H9 (cell line): Measurements from ENCODE around the gene BAZ2A. TPM values are rescaled to one million over a fixed set of nuclear protein-coding genes. Genes with fewer than 3 reads are reported as not detected.

Source experiments
- DNase-seq: peaks from one replicate; pipeline ENCODE4 v3.0.0-alpha.2; 2017
- H2AFZ ChIP-seq: one replicate; pipeline ENCODE4 v1.6.1; 2013; ENCODE audit warnings: mild to moderate bottlenecking, low read length, control low read depth, moderate library complexity
- H2AK5ac ChIP-seq: 2 replicates; pipeline ENCODE4 v1.6.1; 2013; ENCODE audit warnings: low read length, control low read depth, mixed read lengths; ENCODE audit not compliant: insufficient read length
- H2BK120ac ChIP-seq: one replicate; pipeline ENCODE4 v1.6.1; 2013; ENCODE audit warnings: low read depth, mild to moderate bottlenecking, low read length, control low read depth, inconsistent platforms; ENCODE audit not compliant: poor library complexity, severe bottlenecking
- H2BK12ac ChIP-seq: 2 replicates; pipeline ENCODE4 v1.6.1; 2013; ENCODE audit warnings: low read length, control low read depth, mixed read lengths, low read depth; ENCODE audit not compliant: insufficient read length
- H2BK15ac ChIP-seq: 2 replicates; pipeline ENCODE4 v1.6.1; 2013; ENCODE audit warnings: low read depth, low read length, control low read depth
- H2BK20ac ChIP-seq: one replicate; pipeline ENCODE4 v1.6.1; 2013; ENCODE audit warnings: low read depth, mild to moderate bottlenecking, low read length, control low read depth, inconsistent platforms; ENCODE audit not compliant: poor library complexity, severe bottlenecking
- H2BK5ac ChIP-seq: 2 replicates; pipeline ENCODE4 v1.6.1; 2013; ENCODE audit warnings: low read length, control low read depth, mixed read lengths; ENCODE audit not compliant: insufficient read length
- H3K14ac ChIP-seq: 2 replicates; pipeline ENCODE4 v1.6.1; 2013; ENCODE audit warnings: low read length, control low read depth; ENCODE audit not compliant: insufficient read depth
- H3K18ac ChIP-seq: 2 replicates; pipeline ENCODE4 v1.6.1; 2013; ENCODE audit warnings: low read depth, mild to moderate bottlenecking, mixed read lengths, low read length, control low read depth; ENCODE audit not compliant: insufficient read length
- H3K23ac ChIP-seq: 2 replicates; pipeline ENCODE4 v1.6.1; 2013; ENCODE audit warnings: low read length, control low read depth, mixed read lengths, low read depth; ENCODE audit not compliant: insufficient read length
- H3K23me2 ChIP-seq: 2 replicates; pipeline ENCODE4 v1.6.1; 2013; ENCODE audit warnings: low read depth, mild to moderate bottlenecking, mixed read lengths, low read length, control low read depth; ENCODE audit not compliant: insufficient read length, poor library complexity, severe bottlenecking
- H3K27ac ChIP-seq: 2 replicates; pipeline ENCODE4 v1.5.1; 2013; ENCODE audit warnings: low read length, control low read depth, mixed read lengths, low read depth; ENCODE audit not compliant: insufficient read length
- H3K27me3 ChIP-seq: 2 replicates; pipeline ENCODE4 v1.6.1; 2013; ENCODE audit warnings: low read length, control low read depth, inconsistent platforms; ENCODE audit not compliant: insufficient read depth
- H3K4ac ChIP-seq: 2 replicates; pipeline ENCODE4 v1.6.1; 2013; ENCODE audit warnings: low read depth, mild to moderate bottlenecking, control low read depth, inconsistent platforms, low read length, moderate library complexity
- H3K4me1 ChIP-seq: 2 replicates; pipeline ENCODE4 v1.6.1; 2013; ENCODE audit warnings: low read length, control low read depth, inconsistent platforms; ENCODE audit not compliant: insufficient read depth
- H3K4me2 ChIP-seq: 2 replicates; pipeline ENCODE4 v1.6.1; 2013; ENCODE audit warnings: low read length, control low read depth, mixed read lengths; ENCODE audit not compliant: insufficient read length, insufficient read depth
- H3K56ac ChIP-seq: 2 replicates; pipeline ENCODE4 v1.6.1; 2013; ENCODE audit warnings: low read depth, mild to moderate bottlenecking, mixed read lengths, low read length, control low read depth; ENCODE audit not compliant: insufficient read length
- H3K79me1 ChIP-seq: 2 replicates; pipeline ENCODE4 v1.6.1; 2013; ENCODE audit warnings: low read depth, mild to moderate bottlenecking, moderate library complexity, low read length, control low read depth, inconsistent platforms; ENCODE audit not compliant: insufficient read depth, poor library complexity, severe bottlenecking
- H3K79me2 ChIP-seq: 2 replicates; pipeline ENCODE4 v1.6.1; 2013; ENCODE audit warnings: low read length, control low read depth, inconsistent platforms; ENCODE audit not compliant: insufficient read depth
- H3K9ac ChIP-seq: 2 replicates; pipeline ENCODE4 v1.6.1; 2013; ENCODE audit warnings: low read length, control low read depth, mixed read lengths; ENCODE audit not compliant: insufficient read length; ENCODE audit errors: extremely low read depth
- H3K9me3 ChIP-seq: one replicate; pipeline ENCODE4 v1.6.1; 2013; ENCODE audit warnings: low read depth, low read length, inconsistent platforms; ENCODE audit not compliant: control insufficient read depth
- H3T11ph ChIP-seq: one replicate; pipeline ENCODE4 v1.6.1; 2013; ENCODE audit warnings: mild to moderate bottlenecking, low read length, control low read depth, inconsistent platforms
- H4K20me1 ChIP-seq: one replicate; pipeline ENCODE4 v1.6.1; 2013; ENCODE audit not compliant: control insufficient read depth, insufficient read length, insufficient read depth
- H4K5ac ChIP-seq: 2 replicates; pipeline ENCODE4 v1.6.1; 2013; ENCODE audit warnings: low read depth, mild to moderate bottlenecking, mixed read lengths, low read length, control low read depth; ENCODE audit not compliant: insufficient read length
- H4K8ac ChIP-seq: replicated peaks from 2 replicates; pipeline ENCODE4 v1.6.1; 2013; ENCODE audit warnings: low read length, control low read depth, mixed read lengths, low read depth; ENCODE audit not compliant: insufficient read length
- H4K91ac ChIP-seq: 2 replicates; pipeline ENCODE4 v1.6.1; 2013; ENCODE audit warnings: low read depth, mild to moderate bottlenecking, moderate library complexity, mixed read lengths, low read length, control low read depth; ENCODE audit not compliant: insufficient read length
- H3K27ac Mint-ChIP-seq, 3 experiments: 2 replicates in 2 of 3; 3 replicates in 1 of 3; pipeline ENCODE4 v1.8.0; 2020 to 2021; ENCODE audit warnings: mixed read lengths in 3 of 3, mild to moderate bottlenecking in 1 of 3, moderate library complexity in 1 of 3
- H3K27me3 Mint-ChIP-seq: 2 replicates; pipeline ENCODE4 v1.8.0; 2021; ENCODE audit warnings: low read depth, mild to moderate bottlenecking, moderate library complexity, mixed read lengths
- H3K36me3 Mint-ChIP-seq, 3 experiments: 2 replicates in 2 of 3; 3 replicates in 1 of 3; pipeline ENCODE4 v1.8.0; 2020 to 2021; ENCODE audit warnings: low read depth in 3 of 3, mixed read lengths in 3 of 3; ENCODE audit not compliant: insufficient read depth in 1 of 3
- H3K4me1 Mint-ChIP-seq, 2 experiments: 2 replicates each; pipeline ENCODE4 v1.8.0; 2020; ENCODE audit warnings: mixed read lengths in 2 of 2
- H3K4me3 Mint-ChIP-seq, 2 experiments: 2 replicates in 1 of 2; 3 replicates in 1 of 2; pipeline ENCODE4 v1.8.0; 2020 to 2021; ENCODE audit warnings: mild to moderate bottlenecking in 2 of 2, mixed read lengths in 2 of 2, moderate library complexity in 1 of 2
- H3K9me3 Mint-ChIP-seq, 2 experiments: 2 replicates in 1 of 2; 3 replicates in 1 of 2; pipeline ENCODE4 v1.8.0; 2020; ENCODE audit warnings: mild to moderate bottlenecking in 2 of 2, mixed read lengths in 2 of 2, moderate library complexity in 1 of 2
- WGBS: extraction: QIAGEN DNeasy Blood & Tissue Kit; methylation state at CpG from one replicate; pipeline ENCODE4 v1.1.7; 2013; ENCODE audit warnings: missing lambda C conversion rate, low lambda C conversion rate, mixed read lengths; ENCODE audit not compliant: insufficient read length; ENCODE audit errors: extremely low coverage; 5-methylcytosine and 5-hydroxymethylcytosine counted together
- total RNA-seq: library from RNA; stranded (reverse); gene quantifications from 2 replicates; pipeline ENCODE4 v1.2.1, GENCODE V29; 2021
- TF ChIP-seq, protein P1 (sequence below): fragments of 200-600 bp; sonication (generic); conservative IDR thresholded peaks from 3 replicates; pipeline ENCODE4 v1.8.0; 2021; ENCODE audit warnings: antibody characterized with exemption, mild to moderate bottlenecking

The BAZ2A gene
- total RNA-seq, 1 experiment from 2014 or later: 108 TPM

DNA sequence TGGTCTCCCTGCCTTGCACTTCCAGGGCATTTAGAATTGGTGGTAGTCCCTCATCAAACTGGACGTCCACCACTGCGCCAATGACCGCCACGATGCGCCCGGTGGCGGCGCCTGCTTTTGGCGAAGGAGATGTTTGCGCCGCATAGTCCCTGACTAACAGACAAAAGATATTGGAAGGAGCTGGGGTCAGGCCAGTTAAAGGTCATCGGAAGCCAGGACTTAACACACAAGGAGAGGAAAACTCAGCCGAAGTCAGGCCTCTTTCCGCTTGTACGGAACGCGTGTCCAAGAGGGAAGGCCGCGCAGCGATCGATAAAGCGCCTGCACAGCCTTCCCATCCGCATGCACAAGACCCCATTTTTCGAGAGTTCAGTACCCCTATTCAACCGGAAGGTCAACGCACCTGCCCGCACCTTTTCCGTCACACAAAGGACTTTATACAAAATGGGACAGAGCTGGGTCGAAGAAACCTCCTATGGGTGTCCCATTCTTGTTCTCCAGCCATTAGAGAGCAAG is 15.1 kb upstream of the BAZ2A start:
- H2AK5ac ChIP-seq: no peak overlapping the region
- peak overlapping the region; percentile 99 to 100 for H3K4me3 Mint-ChIP-seq
- peak overlapping the region; percentile 96 for H3K4me2 ChIP-seq
- H3K23ac ChIP-seq: no peak overlapping the region
- peak overlapping the region; percentile 95 for H3K9ac ChIP-seq
- peak overlapping the region; percentile 75 for H3K18ac ChIP-seq
- no peaks in the 10 kb centered on the region for H4K20me1 ChIP-seq
- peak overlapping the region; percentile 37 for H4K5ac ChIP-seq
- no peak overlapping the region for H4K91ac ChIP-seq
- H3K56ac ChIP-seq: peak overlapping the region; percentile 15
- H3K27me3 Mint-ChIP-seq: no peaks in the 10 kb centered on the region
- no peak overlapping the region for H2BK12ac ChIP-seq
- H3K79me2 ChIP-seq: peaks cover 17% of the 10 kb centered on the region; the same call in 1 of the 2 replicates
- H3K4me1 Mint-ChIP-seq: peaks cover 16 to 18% of the 10 kb centered on the region in 2 experiments
- H4K8ac ChIP-seq: no peak overlapping the region
- no peaks in the 10 kb centered on the region for H3K27me3 ChIP-seq
- H3K9me3 Mint-ChIP-seq: no peaks in the 10 kb centered on the region
- H3K79me1 ChIP-seq: no peaks in the 10 kb centered on the region
- no CpG with 5 or more reads among the region's 29 CpGs for WGBS
- DNase-seq: no peak
- H3K4ac ChIP-seq: no peak overlapping the region
- no peak overlapping the region for H3K27ac ChIP-seq
- no peaks in the 10 kb centered on the region for H3K4me1 ChIP-seq
- H3K14ac ChIP-seq: peak overlapping the region; percentile 89
- TF ChIP-seq, protein P1, sequence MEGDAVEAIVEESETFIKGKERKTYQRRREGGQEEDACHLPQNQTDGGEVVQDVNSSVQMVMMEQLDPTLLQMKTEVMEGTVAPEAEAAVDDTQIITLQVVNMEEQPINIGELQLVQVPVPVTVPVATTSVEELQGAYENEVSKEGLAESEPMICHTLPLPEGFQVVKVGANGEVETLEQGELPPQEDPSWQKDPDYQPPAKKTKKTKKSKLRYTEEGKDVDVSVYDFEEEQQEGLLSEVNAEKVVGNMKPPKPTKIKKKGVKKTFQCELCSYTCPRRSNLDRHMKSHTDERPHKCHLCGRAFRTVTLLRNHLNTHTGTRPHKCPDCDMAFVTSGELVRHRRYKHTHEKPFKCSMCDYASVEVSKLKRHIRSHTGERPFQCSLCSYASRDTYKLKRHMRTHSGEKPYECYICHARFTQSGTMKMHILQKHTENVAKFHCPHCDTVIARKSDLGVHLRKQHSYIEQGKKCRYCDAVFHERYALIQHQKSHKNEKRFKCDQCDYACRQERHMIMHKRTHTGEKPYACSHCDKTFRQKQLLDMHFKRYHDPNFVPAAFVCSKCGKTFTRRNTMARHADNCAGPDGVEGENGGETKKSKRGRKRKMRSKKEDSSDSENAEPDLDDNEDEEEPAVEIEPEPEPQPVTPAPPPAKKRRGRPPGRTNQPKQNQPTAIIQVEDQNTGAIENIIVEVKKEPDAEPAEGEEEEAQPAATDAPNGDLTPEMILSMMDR: 0 out of 3 replicates have a peak, but pooled peaks have one; percentile 14
- H3T11ph ChIP-seq: no peak overlapping the region
- H3K9me3 ChIP-seq: no peaks in the 10 kb centered on the region
- H2AFZ ChIP-seq: no peak overlapping the region
- H3K23me2 ChIP-seq: no peaks in the 10 kb centered on the region
- no peak overlapping the region for H2BK120ac ChIP-seq
- no peak overlapping the region for H2BK5ac ChIP-seq
- H3K27ac Mint-ChIP-seq: peak overlapping the region; percentile 95 to 99 (median 99)
- H2BK15ac ChIP-seq: no peak overlapping the region
- H3K36me3 Mint-ChIP-seq: peaks cover 46 to 49% (median 47%) of the 10 kb centered on the region in 3 experiments
- no peak overlapping the region for H2BK20ac ChIP-seq
